GM19467 (cell line): ENCODE measurements around the gene FBXO34.
"Not testable (repeated sequence)": the region's sequence is repeated elsewhere in the genome, so short reads cannot be mapped to it uniquely, and the experiment has no call there.

ENCODE experiments used
- ATAC-seq: cut with Tn5 transposase; IDR thresholded peaks from one replicate; pipeline ENCODE4 v1.9.1; 2021; ENCODE audit warnings: mild to moderate bottlenecking, moderate library complexity; ENCODE audit not compliant: unreplicated experiment

The FBXO34 gene

GRCh38 chr14:55344582-55345163 lies 73.5 kb downstream of the FBXO34 start:
- ATAC-seq, result not testable (repeated sequence)

GRCh38 chr14:55347040-55347439 lies 75.8 kb downstream of the FBXO34 start:
- no peak for ATAC-seq

DNA sequence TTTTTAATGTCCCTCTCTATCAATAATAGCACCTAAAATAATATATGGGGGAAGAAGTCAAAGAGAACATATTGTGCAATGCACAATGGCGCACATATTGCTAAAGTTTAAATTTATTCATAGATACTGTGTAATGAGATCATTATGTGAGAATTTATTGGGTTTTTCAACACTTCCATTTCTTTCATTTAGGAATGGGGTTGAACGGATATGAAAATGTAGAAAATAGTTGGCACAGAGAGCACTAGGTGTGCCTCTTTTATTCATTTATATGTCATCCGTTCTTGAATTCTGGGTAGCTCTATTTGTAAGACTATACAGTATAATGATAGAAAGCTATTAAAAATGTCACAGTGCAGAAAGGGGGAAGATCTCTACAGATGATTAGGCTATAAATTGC lies 76.5 kb downstream of the FBXO34 start:
- ATAC-seq, result no peak

GRCh38 chr14:55348766-55349453 lies 77.7 kb downstream of the FBXO34 start:
- ATAC-seq, result no peak

GRCh38 chr14:55349565-55349964 lies 78.3 kb downstream of the FBXO34 start:
- no peak for ATAC-seq

GRCh38 chr14:55350461-55350860 lies 79.2 kb downstream of the FBXO34 start:
- no peak for ATAC-seq

DNA sequence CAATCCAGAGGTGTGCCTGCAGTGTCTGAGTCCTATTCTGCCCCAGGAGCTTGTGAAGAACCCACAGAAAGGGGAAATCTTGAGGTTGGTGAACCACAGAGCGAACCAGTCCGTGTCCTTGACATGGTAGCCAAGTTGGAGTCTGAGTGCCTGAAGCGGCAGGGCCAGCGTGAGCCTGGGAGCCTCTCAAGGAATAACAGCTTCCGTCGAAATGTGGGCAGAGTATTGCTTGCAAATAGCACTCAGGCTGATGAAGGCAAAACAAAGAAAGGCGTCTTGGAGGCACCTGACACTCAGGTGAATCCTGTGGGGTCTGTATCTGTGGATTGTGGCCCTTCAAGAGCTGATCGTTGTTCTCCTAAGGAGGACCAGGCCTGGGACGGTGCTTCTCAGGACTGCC lies 79.9 kb downstream of the FBXO34 start:
- no peak for ATAC-seq

DNA sequence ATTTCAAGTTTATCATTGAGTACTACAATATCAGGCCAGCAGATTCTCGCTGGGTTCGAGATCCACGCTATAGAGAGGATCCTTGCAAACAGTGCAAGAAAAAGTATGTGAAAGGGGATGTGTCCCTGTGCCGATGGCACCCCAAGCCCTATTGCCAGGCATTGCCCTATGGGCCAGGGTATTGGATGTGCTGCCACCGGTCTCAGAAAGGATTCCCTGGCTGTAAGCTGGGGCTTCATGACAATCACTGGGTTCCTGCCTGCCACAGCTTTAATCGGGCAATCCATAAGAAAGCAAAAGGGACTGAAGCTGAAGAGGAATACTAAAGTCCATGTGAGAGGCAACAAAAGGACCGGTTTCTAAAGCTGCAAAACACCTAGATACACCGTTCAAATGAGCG lies 81.0 kb downstream of the FBXO34 start:
- no peak for ATAC-seq

DNA sequence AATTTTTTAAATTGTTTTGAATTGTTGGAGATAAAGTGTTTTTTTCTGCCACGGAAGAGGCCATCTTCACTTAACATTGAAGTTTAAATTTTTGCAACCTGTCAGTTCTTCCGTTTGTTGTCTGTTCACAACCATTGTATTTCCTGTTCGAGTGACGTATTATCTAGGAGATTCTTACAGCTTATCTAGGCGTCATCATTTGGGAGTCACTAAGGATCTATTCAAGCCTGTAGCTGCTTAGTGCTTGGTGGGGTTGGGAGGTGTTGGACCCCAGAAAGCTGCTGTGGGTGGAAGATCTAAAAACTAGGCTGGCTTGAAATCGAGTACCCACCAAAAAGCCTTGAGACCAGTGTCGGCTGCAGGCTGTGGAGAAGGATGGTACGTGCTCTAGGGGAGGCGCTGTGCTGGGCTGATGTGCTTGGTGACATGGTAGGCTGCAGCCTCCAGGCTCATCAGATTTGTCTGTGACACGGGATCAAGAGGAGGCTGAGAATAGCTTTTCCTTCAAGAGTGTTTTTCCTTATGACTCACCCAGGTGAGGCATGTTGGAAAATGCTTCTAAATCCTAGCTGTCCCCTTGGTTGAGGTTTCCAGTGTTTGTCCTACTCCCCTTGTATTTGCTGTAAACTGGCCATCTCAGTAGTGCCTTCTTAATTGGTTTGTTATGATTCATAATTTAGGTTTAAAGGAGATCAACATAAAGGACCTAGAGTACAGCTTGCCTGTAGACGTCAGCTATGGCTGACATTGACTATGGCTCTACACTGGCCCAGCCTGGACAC lies 82.7 kb downstream of the FBXO34 start:
- no peak for ATAC-seq

DNA sequence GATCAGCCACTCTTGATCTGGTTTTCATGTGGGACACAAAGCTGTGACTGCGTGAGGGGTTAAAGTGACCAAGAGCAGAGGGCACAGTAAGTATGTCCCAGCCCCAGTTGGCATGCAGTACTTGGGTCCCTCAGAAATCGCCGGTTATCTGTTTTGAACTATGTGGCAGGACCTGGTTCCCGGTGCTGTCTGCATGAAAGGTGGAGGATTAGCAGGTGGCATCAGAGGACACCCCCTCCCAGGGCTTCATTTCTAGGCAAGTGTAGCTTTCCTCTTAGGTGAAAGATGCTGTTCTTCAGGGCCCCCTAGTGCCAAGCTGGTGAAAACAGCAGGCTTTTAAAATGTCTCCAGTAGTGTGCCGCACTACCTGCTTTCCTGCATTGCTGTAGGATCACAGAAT lies 83.3 kb downstream of the FBXO34 start:
- ATAC-seq, result no peak

DNA sequence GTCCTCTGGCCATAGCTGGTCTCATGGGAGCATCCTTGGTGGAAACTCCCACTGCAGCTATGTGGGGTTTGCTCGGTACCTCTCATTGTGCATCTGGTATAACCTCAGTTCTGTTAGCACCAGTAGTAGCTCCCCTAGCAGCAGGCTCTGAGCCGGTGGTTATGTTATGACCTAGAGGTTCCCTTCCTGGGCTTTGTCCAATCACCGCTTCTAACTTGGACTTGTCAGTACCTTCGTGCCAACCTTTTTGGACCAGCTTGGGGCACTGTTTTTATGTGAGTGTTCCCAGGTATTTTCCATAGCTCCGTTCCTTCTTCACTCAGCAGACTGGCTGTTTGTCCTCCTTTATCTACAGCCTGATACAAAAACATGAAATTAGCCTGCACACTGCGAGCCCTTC lies 84.7 kb downstream of the FBXO34 start:
- ATAC-seq, result no peak

DNA sequence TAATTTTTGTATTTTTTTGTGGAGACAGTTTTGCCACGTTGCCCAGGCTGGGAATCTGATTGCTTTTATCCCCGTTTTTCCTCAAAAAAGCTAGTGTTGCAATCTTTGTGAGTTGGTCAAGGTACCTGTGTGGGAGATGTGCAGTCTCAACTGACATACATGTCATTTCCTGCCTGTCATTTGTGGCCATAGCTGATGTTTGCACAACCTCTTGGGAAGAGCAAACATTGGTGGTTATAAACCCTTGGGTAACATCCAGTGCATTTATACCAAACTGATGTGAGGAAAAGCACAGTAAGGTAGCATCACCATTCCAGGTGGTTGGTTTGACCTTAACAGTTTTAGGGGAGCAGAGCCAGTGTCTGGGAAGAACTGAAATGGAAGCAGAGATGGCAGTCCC lies 85.7 kb downstream of the FBXO34 start:
- no peak for ATAC-seq

DNA sequence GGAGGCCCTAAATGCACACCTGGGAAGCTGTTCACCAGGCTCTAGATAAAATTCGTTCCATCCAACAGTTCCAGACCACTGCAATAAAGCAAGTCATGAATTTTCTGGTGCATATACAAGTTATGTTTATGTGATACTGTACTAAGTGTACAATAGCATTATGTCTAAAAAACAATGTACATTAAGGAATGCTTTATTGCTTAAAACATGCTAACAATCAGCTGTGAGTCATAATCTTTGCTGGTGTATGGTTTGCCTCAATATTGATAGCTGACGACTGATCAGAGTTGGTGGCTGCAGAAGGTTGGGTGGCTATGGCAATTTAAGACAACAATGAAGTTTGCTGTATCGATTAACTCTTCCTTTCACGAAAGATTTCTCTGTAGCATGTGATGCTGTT lies 88.1 kb downstream of the FBXO34 start:
- no peak for ATAC-seq

GRCh38 chr14:55361190-55361589 lies 90.0 kb downstream of the FBXO34 start:
- ATAC-seq, result no peak

DNA sequence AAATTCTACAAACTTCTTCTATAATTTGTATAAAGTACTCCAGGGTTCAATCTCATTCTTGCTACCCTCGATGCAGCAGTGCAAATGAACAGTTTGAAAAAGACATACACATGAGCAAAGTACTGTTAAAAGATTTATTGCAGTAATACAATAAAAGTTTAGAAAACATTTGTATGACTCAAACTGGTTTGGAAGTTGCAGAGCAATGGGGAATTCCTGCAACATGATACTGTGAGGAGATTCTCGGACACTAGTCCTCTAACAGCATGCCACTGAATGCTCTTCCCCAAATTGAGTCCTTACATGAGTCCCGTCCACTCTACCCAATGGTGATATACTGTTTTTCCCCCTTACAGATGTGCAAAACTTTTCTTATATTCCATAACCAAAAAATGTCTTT lies 95.0 kb downstream of the FBXO34 start:
- ATAC-seq, result no peak

DNA sequence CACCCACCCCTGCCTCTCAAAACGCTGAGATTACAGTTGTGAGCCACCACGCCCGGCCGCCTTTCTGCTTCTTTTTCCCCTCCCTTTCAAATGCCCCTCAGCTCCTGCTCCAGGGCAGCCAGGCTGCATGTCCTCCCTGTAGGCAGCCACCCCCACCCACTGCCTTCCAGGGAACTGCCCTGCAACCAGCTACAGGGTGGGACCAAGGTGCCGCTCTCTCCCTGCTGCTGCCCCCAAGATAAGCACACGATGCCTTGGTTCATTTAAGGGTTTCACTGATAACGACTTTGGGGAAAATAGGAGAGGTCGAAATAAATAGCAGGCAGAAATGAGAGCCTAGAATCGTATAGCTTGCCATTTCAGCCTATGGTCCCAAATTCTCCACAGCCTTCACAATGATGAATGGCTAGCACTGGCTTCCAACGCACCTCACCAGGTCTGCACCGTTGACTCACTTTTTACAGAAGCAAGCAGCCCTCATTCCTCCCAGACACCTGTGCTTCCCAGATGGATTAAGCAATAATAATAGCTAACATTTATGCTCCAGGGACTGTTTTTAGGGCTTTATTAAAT lies 99.7 kb downstream of the FBXO34 start:
- ATAC-seq, result no peak

- ATAC-seq, result no peak
Measured at GRCh38 chr14:55372423-55372822, 101.2 kb downstream of the FBXO34 start.

GRCh38 chr14:55372825-55373224 lies 101.6 kb downstream of the FBXO34 start:
- ATAC-seq, result no peak

DNA sequence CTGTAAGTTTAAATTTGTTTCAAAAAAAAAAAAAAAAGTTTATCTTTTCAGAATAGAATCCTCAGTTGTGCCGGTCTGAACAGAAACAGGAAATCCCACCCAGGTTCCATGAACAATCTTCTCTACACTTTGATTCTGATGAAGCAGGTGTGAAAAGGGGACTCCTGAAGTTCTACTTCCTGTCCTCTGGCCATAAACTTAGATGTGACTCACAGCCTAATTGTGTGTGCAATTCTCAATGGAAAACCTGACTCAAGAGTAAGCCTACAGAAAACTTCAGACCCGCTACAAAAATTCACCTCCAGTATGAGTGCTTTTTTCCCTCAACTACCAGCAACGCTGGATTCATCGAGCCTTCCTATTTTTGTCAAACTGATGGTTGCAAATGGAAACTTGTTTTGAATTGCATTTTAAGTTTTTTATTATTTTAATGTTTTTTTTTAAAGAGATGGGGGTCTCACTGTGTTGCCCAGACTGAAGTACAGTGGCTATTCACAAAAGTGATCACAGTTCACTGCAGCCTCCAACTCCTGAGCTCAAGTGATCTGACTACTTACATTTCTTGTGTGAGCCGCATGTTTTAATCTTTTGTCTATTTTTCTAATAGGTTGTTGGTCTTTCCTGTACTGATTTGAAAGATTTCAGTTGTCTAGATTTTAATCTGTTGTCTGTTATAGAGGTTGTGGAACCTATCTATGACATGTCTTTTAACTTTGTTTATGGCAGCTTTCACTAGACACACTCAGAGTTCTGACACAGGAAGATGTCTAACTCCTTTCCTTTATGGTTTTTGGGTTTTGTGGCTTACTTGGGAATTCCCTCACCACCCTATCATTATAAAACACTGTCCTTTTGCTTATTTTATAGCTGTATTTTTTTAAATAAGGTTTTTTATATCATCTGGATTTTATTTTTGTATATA lies 102.8 kb downstream of the FBXO34 start:
- no peak for ATAC-seq

- ATAC-seq, result no peak
Measured at GRCh38 chr14:55374771-55375170, 103.5 kb downstream of the FBXO34 start.

- ATAC-seq, result no peak
Measured at GRCh38 chr14:55377236-55377635, 106.0 kb downstream of the FBXO34 start.
